ENCODE results near the gene KICS2. TPM values are rescaled to one million over a fixed set of nuclear protein-coding genes. Genes with fewer than 3 reads are reported as not detected.

Gene KICS2
- total RNA-seq, 3 donors from 2014 or later: 5.4 to 6.7 (median 5.4) TPM

GRCh38 chr12:64173456-64173855, 48.6 kb downstream of the KICS2 start:
- intact Hi-C loops (cut with DNase I, micrococcal nuclease): no loop called here

More at GRCh38 chr12:64173456-64173855, 48.6 kb downstream of the KICS2 start:
- Histone ChIP-seq H3K4me3 (no peak overlapping the region), H3K4me1 (ENCODE audit: low read depth) (no peaks in the 10 kb centered on the region), H3K9me3 (no peaks in the 10 kb centered on the region), H3K36me3 (ENCODE audit: low read depth) (no peaks in the 10 kb centered on the region)
- no peak for TF ChIP-seq CTCF (IDR thresholded peaks at IDR 0.05)
- ATAC-seq: peak; percentile 31
- peak in 1 of 3 donors; percentile 13 for DNase-seq

Other genes with a start within 250 kb of the KICS2 start
- gene C12orf56, start 168.5 kb upstream of the KICS2 start, total RNA-seq: under 1 TPM in 2 of 3 donors, not detected in 1; 0.09 to 0.53 TPM
- gene XPOT, start 182.1 kb upstream of the KICS2 start, total RNA-seq: 10 to 100 TPM; 18.3 to 43.5 (median 29.6) TPM
- 10 to 100 TPM; 16.2 to 23.0 (median 17.9) TPM for gene TBK1, start 229.8 kb upstream of the KICS2 start, total RNA-seq